Muscle layer of colon (tissue), 2 donors: ENCODE results near the gene ATP2A3.

Source experiments
- H3K27ac ChIP-seq: one replicate; pipeline ENCODE4 v1.7.0; 2013; ENCODE audit warnings: low read depth, mild to moderate bottlenecking, low read length, moderate library complexity
- H3K27me3 ChIP-seq, 2 donors: one replicate each; pipeline ENCODE4 v1.7.0; 2013; ENCODE audit warnings: low read length in 2 of 2, mild to moderate bottlenecking in 2 of 2; ENCODE audit not compliant: insufficient read depth in 2 of 2, control insufficient read depth in 1 of 2
- H3K36me3 ChIP-seq: one replicate; pipeline ENCODE4 v1.7.0; 2013; ENCODE audit warnings: mild to moderate bottlenecking, low read length; ENCODE audit not compliant: insufficient read depth
- H3K4me1 ChIP-seq: one replicate; pipeline ENCODE4 v1.7.0; 2013; ENCODE audit warnings: mild to moderate bottlenecking, low read length; ENCODE audit not compliant: insufficient read depth
- H3K4me3 ChIP-seq, 2 donors: one replicate each; pipeline ENCODE4 v1.7.0; 2013; ENCODE audit warnings: low read length in 2 of 2, low read depth in 1 of 2, mild to moderate bottlenecking in 1 of 2, moderate library complexity in 1 of 2
- H3K9ac ChIP-seq: one replicate; pipeline ENCODE4 v1.7.0; 2013; ENCODE audit warnings: low read length
- H3K9me3 ChIP-seq: one replicate; pipeline ENCODE4 v1.7.0; 2013; ENCODE audit warnings: mild to moderate bottlenecking, low read length
- donor health status: abdominal sarcoma.
- donor health status: Adenocarcinoma of cecum.

Gene ATP2A3

DNA sequence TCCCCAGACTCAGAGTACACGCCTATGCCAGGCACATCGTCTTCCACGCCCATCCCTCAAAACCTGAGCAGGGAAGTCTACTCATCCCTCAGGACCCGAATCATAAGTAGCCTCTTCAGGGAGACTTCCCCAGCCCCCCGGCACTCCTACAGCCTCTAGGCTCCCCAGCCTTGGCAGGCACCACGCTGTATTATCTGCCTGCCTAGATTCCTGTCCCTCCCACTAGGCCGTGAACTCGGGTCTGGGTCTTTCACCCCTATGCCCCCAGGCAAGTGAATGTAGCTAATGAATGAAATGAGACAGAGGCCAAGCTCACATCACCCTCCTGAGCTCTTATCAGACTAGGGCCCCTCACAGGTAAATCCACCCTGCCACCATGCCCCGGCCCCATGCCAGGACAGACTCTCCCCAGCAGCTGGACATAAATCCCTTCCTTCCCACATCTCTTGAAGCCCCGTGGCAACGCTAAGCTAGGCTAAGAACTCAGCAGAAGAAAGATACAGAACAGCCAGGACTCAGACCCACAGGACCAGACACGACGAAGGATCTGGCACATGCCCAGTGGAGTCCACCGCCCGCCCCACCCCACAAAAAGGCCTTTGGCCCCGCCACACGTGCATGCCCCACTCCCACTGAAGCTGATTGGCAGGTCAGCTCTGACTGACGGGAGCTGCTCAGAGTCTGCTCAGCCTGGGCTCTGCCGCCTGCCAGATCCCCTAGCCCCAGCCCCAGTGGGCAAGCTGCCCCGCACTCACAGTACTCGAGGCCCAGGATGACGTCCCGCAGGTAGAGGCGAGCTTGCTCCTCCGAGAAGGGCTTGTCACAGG, 84.4 kb downstream of the ATP2A3 start:
- H3K36me3 ChIP-seq: peaks cover 45% of the 10 kb centered on the region
- no peak overlapping the region for H3K4me3 ChIP-seq
- H3K9ac ChIP-seq: no peak overlapping the region

DNA sequence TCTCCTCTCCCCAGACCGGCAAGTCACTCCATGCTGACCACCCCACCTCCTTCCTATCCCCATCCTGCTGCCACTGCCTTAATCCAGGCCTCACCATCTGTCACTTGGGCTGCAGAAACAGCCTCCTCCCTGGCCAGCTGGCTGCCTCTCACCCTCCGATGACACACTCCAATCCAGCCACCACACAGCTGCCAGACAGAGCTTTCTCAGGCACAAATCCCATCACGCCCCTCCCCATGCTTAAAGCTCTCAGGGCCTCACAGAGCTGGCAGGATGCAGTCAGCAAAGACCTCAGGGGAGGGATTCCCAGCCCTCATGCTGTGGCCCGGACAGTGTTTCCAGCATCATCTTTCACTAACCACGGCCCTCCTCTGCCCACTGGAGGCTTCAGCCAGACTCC, 85.1 kb downstream of the ATP2A3 start:
- Histone ChIP-seq H3K4me3 (no peak overlapping the region), H3K9ac (no peak overlapping the region), H3K4me1 (no peaks in the 10 kb centered on the region), H3K9me3 (no peaks in the 10 kb centered on the region), H3K27ac (no peak overlapping the region), H3K36me3 (peaks cover 39% of the 10 kb centered on the region), H3K27me3 (no peaks in the 10 kb centered on the region)

More for the DNA sequence above, 84.4 kb downstream of the ATP2A3 start:
- Histone ChIP-seq H3K27ac (no peak overlapping the region), H3K4me1 (no peaks in the 10 kb centered on the region), H3K27me3 (no peaks in the 10 kb centered on the region), H3K9me3 (no peaks in the 10 kb centered on the region)

DNA sequence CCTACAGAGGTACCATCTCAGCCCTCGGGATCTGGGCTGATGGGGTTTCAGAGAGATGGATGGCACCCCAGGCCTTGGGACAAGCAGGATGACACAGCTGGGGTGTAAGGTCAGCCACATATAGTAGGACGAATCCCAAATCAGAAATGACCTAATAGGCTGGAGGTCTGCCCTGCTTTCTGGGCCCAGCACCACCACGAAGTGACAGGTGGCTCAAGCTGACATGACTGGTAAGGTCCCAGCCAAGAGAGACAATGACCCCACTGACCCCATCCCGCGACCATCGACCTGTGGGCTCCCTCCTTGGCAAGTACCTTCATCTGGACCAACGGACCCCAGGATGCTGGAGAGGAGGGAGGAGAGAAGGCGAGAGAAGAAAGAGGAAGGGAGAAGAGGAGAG, 87.0 kb downstream of the ATP2A3 start:
- Histone ChIP-seq H3K4me3 (no peak overlapping the region), H3K27ac (no peak overlapping the region), H3K36me3 (peaks cover 43% of the 10 kb centered on the region), H3K9ac (no peak overlapping the region), H3K4me1 (no peaks in the 10 kb centered on the region), H3K9me3 (no peaks in the 10 kb centered on the region), H3K27me3 (no peaks in the 10 kb centered on the region)

DNA sequence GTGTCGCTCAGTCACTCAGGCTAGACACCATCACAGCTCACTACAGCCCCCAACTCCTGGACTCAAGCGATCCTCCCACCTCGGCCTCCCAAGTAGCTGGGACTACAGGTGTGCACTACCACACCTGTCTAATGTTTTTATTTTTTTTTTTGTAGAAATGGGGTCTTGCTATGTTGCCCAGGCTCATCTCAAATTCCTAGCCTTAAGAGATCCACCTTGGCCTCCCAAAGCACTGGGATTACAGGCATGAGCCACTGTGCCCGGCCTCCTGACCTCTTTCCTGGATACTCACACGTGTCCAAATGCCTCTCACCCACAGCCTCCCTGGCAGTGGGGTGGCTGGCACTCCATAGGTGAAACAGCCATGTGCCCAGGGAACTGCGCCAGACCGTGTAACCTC, 88.9 kb downstream of the ATP2A3 start:
- no peaks in the 10 kb centered on the region for H3K4me1 ChIP-seq
- peaks cover 39% of the 10 kb centered on the region for H3K36me3 ChIP-seq
- H3K27ac ChIP-seq: no peak overlapping the region
- H3K9ac ChIP-seq: no peak overlapping the region
- no peak overlapping the region for H3K4me3 ChIP-seq
- no peaks in the 10 kb centered on the region for H3K27me3 ChIP-seq
- no peaks in the 10 kb centered on the region for H3K9me3 ChIP-seq
